Measurements from ENCODE around the gene PPP1R3G. TPM values are rescaled to one million over a fixed set of nuclear protein-coding genes. Genes with fewer than 3 reads are reported as not detected.
A peak's percentile ranks its signal among the peaks of the same experiment; 100 is the strongest.

Gene PPP1R3G
- polyA plus RNA-seq, 2 of the 4 experiments (the other 2 are of a cell fraction) = 0.21 to 0.72 TPM

GRCh38 chr6:5126214-5126613, 41.1 kb downstream of the PPP1R3G start (continued):
- no peak for TF ChIP-seq BCL3 (IDR thresholded peaks at IDR 0.05)

- TF ChIP-seq CEBPB (IDR thresholded peaks at IDR 0.05) = peak in 1 of 2 experiments; percentile 37; a peak in 1 of 4 replicates
- TF ChIP-seq FOSB (CRISPR knock-in tag; IDR thresholded peaks at IDR 0.05) = no peak
- WGBS (ENCODE audit: missing lambda C conversion rate) = 84% methylated on average over 8 of the region's 8 CpGs
- ATAC-seq (no peak), DNase-seq (ENCODE audit: low read depth in 1 of 2, low spot score in 1 of 2) (no peak), FAIRE-seq (no peak)
- no peak overlapping the region for H3K27ac ChIP-seq
- ChIA-PET CTCF (no interaction called here), POLR2A (no interaction called here)
- no peak overlapping the region for H3K4me2 ChIP-seq
- no peak overlapping the region for H3K4me3 ChIP-seq
- H3K9me3 ChIP-seq = no peaks in the 10 kb centered on the region
- peaks cover 17% of the 10 kb centered on the region for H3K4me1 ChIP-seq
Observed at GRCh38 chr6:5127106-5127687, 42.1 kb downstream of the PPP1R3G start.

- Histone ChIP-seq H3K27ac (no peak overlapping the region), H3K9me3 (no peaks in the 10 kb centered on the region), H3K4me2 (no peak overlapping the region), H3K4me3 (no peak overlapping the region), H3K4me1 (peaks cover 17% of the 10 kb centered on the region)
- 77% methylated on average over 4 of the region's 4 CpGs for WGBS (ENCODE audit: missing lambda C conversion rate)
- no peak for FAIRE-seq
- ATAC-seq = no peak
- DNase-seq (ENCODE audit: low read depth in 1 of 2, low spot score in 1 of 2) = no peak
- CTCF ChIA-PET = interaction anchor here (0.7 kb wide), 1 partner anchor 16 kb away, joined by 3 read pairs; no protein-coding TSS in a partner anchor
- no peak for TF ChIP-seq EHF (CRISPR knock-in tag; IDR thresholded peaks at IDR 0.05)
- POLR2A ChIA-PET = no interaction called here
Observed at GRCh38 chr6:5128351-5128750, 43.2 kb downstream of the PPP1R3G start.

- TF ChIP-seq CEBPB (IDR thresholded peaks at IDR 0.05) (no peak), MAFK (IDR thresholded peaks at IDR 0.05; ENCODE audit: partially characterized antibody) (peak; percentile 77)
- Histone ChIP-seq H3K27ac (no peak overlapping the region), H3K9me3 (no peaks in the 10 kb centered on the region), H3K4me3 (no peak overlapping the region), H3K4me2 (no peak overlapping the region), H3K4me1 (peaks cover 10% of the 10 kb centered on the region)
- ATAC-seq (no peak), DNase-seq (ENCODE audit: low read depth in 1 of 2, low spot score in 1 of 2) (no peak), FAIRE-seq (no peak)
- CTCF ChIA-PET = interaction anchor here (1.5 kb wide), 1 partner anchor 13 kb away, joined by 8 read pairs; no protein-coding TSS in a partner anchor
- 89% methylated on average over 10 of the region's 10 CpGs for WGBS (ENCODE audit: missing lambda C conversion rate)
- POLR2A ChIA-PET = no interaction called here
Observed at GRCh38 chr6:5130135-5130866, 45.2 kb downstream of the PPP1R3G start.

DNA sequence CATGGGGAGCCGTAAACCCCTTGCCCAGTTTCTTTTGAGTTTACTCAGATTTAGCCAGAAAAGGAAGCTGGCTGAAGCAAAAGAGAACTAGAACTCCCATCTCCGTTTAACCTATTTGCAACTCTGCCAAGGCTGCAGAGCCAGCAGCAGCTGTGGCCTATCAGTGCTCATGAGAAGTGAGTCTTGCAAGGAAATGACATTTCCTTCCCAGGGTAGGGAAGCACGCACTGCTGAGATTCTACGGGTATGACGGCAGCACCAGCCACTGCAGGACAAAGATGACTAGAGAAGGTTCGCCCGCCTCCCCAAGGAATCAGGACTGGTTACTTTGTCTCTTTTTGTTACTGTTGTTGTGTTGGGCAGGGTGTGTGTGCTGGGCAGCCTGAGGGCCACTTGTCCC, 47.6 kb downstream of the PPP1R3G start:
- ChIA-PET CTCF (interaction anchor here (1.4 kb wide), 1 partner anchor 11 kb away, joined by 5 read pairs; no protein-coding TSS in a partner anchor), POLR2A (no interaction called here)
- DNase-seq (ENCODE audit: low read depth in 1 of 2, low spot score in 1 of 2) = no peak
- Histone ChIP-seq H3K9me3 (no peaks in the 10 kb centered on the region), H3K4me2 (no peak overlapping the region), H3K4me1 (no peaks in the 10 kb centered on the region), H3K4me3 (no peak overlapping the region), H3K27ac (no peak overlapping the region)
- ATAC-seq = no peak
- WGBS (ENCODE audit: missing lambda C conversion rate) = 93% methylated on average over 7 of the region's 7 CpGs
- FAIRE-seq = no peak
- TF ChIP-seq HOXA7 (CRISPR knock-in tag; IDR thresholded peaks at IDR 0.05) (no peak), ZFP36 (IDR thresholded peaks at IDR 0.05; ENCODE audit: borderline replicate concordance, partially characterized antibody) (no peak), USF2 (IDR thresholded peaks at IDR 0.05) (no peak), NR3C1 (IDR thresholded peaks at IDR 0.05) (no peak), SMC3 (IDR thresholded peaks at IDR 0.05) (no peak), KDM1A (IDR thresholded peaks at IDR 0.05; ENCODE audit: low read depth) (no peak), ZSCAN20 (CRISPR knock-in tag; IDR thresholded peaks at IDR 0.05) (no peak), CBX2 (IDR thresholded peaks at IDR 0.05; ENCODE audit: borderline replicate concordance, low read depth) (no peak), HOXB13 (CRISPR knock-in tag; IDR thresholded peaks at IDR 0.05; ENCODE audit: low read depth) (no peak), PBX3 (IDR thresholded peaks at IDR 0.05) (no peak), ZC3H11A (IDR thresholded peaks at IDR 0.05) (no peak), ZNF302 (CRISPR knock-in tag; IDR thresholded peaks at IDR 0.05) (no peak), TP53 (CRISPR knock-in tag; IDR thresholded peaks at IDR 0.05) (no peak), EHMT2 (IDR thresholded peaks at IDR 0.05; ENCODE audit: low read depth) (no peak), CHD4 (IDR thresholded peaks at IDR 0.05; ENCODE audit: borderline replicate concordance) (no peak), E2F6 (IDR thresholded peaks at IDR 0.05; ENCODE audit: borderline replicate concordance, low read depth) (no peak), MAZ (IDR thresholded peaks at IDR 0.05; ENCODE audit: borderline replicate concordance, low read depth, low read length) (no peak), BHLHE40 (IDR thresholded peaks at IDR 0.05; ENCODE audit: low read depth, low read length) (no peak)
- TF ChIP-seq, protein P1, sequence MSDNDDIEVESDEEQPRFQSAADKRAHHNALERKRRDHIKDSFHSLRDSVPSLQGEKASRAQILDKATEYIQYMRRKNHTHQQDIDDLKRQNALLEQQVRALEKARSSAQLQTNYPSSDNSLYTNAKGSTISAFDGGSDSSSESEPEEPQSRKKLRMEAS (IDR thresholded peaks at IDR 0.05) = no peak
